ENCODE data around the gene ISL2.

GRCh38 chr15:76342058-76342381 is 5.4 kb downstream of the ISL2 start:
- no peak for TF ChIP-seq POLR2A (IDR thresholded peaks at IDR 0.05)
- TF ChIP-seq, protein P1, sequence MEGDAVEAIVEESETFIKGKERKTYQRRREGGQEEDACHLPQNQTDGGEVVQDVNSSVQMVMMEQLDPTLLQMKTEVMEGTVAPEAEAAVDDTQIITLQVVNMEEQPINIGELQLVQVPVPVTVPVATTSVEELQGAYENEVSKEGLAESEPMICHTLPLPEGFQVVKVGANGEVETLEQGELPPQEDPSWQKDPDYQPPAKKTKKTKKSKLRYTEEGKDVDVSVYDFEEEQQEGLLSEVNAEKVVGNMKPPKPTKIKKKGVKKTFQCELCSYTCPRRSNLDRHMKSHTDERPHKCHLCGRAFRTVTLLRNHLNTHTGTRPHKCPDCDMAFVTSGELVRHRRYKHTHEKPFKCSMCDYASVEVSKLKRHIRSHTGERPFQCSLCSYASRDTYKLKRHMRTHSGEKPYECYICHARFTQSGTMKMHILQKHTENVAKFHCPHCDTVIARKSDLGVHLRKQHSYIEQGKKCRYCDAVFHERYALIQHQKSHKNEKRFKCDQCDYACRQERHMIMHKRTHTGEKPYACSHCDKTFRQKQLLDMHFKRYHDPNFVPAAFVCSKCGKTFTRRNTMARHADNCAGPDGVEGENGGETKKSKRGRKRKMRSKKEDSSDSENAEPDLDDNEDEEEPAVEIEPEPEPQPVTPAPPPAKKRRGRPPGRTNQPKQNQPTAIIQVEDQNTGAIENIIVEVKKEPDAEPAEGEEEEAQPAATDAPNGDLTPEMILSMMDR (IDR thresholded peaks at IDR 0.05), result no peak
- TF ChIP-seq POLR2AphosphoS5 (IDR thresholded peaks at IDR 0.05), result no peak
